Measurements from ENCODE around the gene ODAD3. TPM values are rescaled to one million over a fixed set of nuclear protein-coding genes. Genes with fewer than 3 reads are reported as not detected.

Gene ODAD3
- total RNA-seq, 1 donor from 2014 or later = 0.15 TPM

- no peak overlapping the region for H3K27ac Mint-ChIP-seq (ENCODE audit: unreplicated experiment)
- H3K36me3 Mint-ChIP-seq (ENCODE audit: low read depth) = peaks cover 6% of the 10 kb centered on the region
- no peak for DNase-seq (ENCODE audit: low spot score)
- TF ChIP-seq, protein P1, sequence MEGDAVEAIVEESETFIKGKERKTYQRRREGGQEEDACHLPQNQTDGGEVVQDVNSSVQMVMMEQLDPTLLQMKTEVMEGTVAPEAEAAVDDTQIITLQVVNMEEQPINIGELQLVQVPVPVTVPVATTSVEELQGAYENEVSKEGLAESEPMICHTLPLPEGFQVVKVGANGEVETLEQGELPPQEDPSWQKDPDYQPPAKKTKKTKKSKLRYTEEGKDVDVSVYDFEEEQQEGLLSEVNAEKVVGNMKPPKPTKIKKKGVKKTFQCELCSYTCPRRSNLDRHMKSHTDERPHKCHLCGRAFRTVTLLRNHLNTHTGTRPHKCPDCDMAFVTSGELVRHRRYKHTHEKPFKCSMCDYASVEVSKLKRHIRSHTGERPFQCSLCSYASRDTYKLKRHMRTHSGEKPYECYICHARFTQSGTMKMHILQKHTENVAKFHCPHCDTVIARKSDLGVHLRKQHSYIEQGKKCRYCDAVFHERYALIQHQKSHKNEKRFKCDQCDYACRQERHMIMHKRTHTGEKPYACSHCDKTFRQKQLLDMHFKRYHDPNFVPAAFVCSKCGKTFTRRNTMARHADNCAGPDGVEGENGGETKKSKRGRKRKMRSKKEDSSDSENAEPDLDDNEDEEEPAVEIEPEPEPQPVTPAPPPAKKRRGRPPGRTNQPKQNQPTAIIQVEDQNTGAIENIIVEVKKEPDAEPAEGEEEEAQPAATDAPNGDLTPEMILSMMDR (IDR thresholded peaks at IDR 0.05) = peak; percentile 42
- peaks cover 5% of the 10 kb centered on the region for H3K4me1 Mint-ChIP-seq (ENCODE audit: low read depth)
- no peaks in the 10 kb centered on the region for H3K27me3 Mint-ChIP-seq (ENCODE audit: low read depth)
- no peak overlapping the region for H3K4me3 Mint-ChIP-seq (ENCODE audit: unreplicated experiment)
- no peaks in the 10 kb centered on the region for H3K9me3 Mint-ChIP-seq (ENCODE audit: low read depth)
These were observed 17.1 kb upstream of the ODAD3 start for GRCh38 chr19:11451871-11452619.

GRCh38 chr19:11451327-11451870, 16.5 kb upstream of the ODAD3 start:
- no peaks in the 10 kb centered on the region for H3K9me3 Mint-ChIP-seq (ENCODE audit: low read depth)

GRCh38 chr19:11450570-11451326, 15.8 kb upstream of the ODAD3 start:
- TF ChIP-seq, protein P1 (IDR thresholded peaks at IDR 0.05) = no peak
- Mint-ChIP-seq H3K27me3 (ENCODE audit: low read depth) (no peaks in the 10 kb centered on the region), H3K27ac (ENCODE audit: unreplicated experiment) (no peak overlapping the region), H3K9me3 (ENCODE audit: low read depth) (no peaks in the 10 kb centered on the region), H3K4me1 (ENCODE audit: low read depth) (peaks cover 5% of the 10 kb centered on the region), H3K36me3 (ENCODE audit: low read depth) (peaks cover 7% of the 10 kb centered on the region), H3K4me3 (ENCODE audit: unreplicated experiment) (no peak overlapping the region)
- no peak for DNase-seq (ENCODE audit: low spot score)

More at GRCh38 chr19:11451327-11451870, 16.5 kb upstream of the ODAD3 start:
- Mint-ChIP-seq H3K36me3 (ENCODE audit: low read depth) (peaks cover 7% of the 10 kb centered on the region), H3K27me3 (ENCODE audit: low read depth) (no peaks in the 10 kb centered on the region), H3K4me3 (ENCODE audit: unreplicated experiment) (no peak overlapping the region), H3K4me1 (ENCODE audit: low read depth) (peaks cover 5% of the 10 kb centered on the region), H3K27ac (ENCODE audit: unreplicated experiment) (no peak overlapping the region)
- DNase-seq (ENCODE audit: low spot score) = no peak
- TF ChIP-seq, protein P1 (IDR thresholded peaks at IDR 0.05) = no peak

GRCh38 chr19:11448923-11449554, 14.1 kb upstream of the ODAD3 start:
- H3K9me3 Mint-ChIP-seq (ENCODE audit: low read depth) = no peaks in the 10 kb centered on the region
- H3K27me3 Mint-ChIP-seq (ENCODE audit: low read depth) = no peaks in the 10 kb centered on the region
- no peak overlapping the region for H3K4me3 Mint-ChIP-seq (ENCODE audit: unreplicated experiment)
- H3K4me1 Mint-ChIP-seq (ENCODE audit: low read depth) = peaks cover 5% of the 10 kb centered on the region
- peaks cover 8% of the 10 kb centered on the region for H3K36me3 Mint-ChIP-seq (ENCODE audit: low read depth)
- no peak for DNase-seq (ENCODE audit: low spot score)
- TF ChIP-seq, protein P1 (IDR thresholded peaks at IDR 0.05) = no peak
- no peak overlapping the region for H3K27ac Mint-ChIP-seq (ENCODE audit: unreplicated experiment)

GRCh38 chr19:11448410-11448809, 13.5 kb upstream of the ODAD3 start:
- Mint-ChIP-seq H3K4me1 (ENCODE audit: low read depth) (peaks cover 5% of the 10 kb centered on the region), H3K9me3 (ENCODE audit: low read depth) (no peaks in the 10 kb centered on the region), H3K36me3 (ENCODE audit: low read depth) (peaks cover 9% of the 10 kb centered on the region), H3K27me3 (ENCODE audit: low read depth) (no peaks in the 10 kb centered on the region), H3K27ac (ENCODE audit: unreplicated experiment) (no peak overlapping the region), H3K4me3 (ENCODE audit: unreplicated experiment) (no peak overlapping the region)
- DNase-seq (ENCODE audit: low spot score) = no peak
- TF ChIP-seq, protein P1 (IDR thresholded peaks at IDR 0.05) = no peak

Data from chondrocyte (in vitro differentiated cells).